ENCODE results near the gene CREG2. TPM values are rescaled to one million over a fixed set of nuclear protein-coding genes. Genes with fewer than 3 reads are reported as not detected.

The CREG2 gene
- total RNA-seq, 1 experiment from 2014 or later, result not detected

GRCh38 chr2:101432411-101433181, 45.3 kb upstream of the CREG2 start:
- intact Hi-C loops (cut with micrococcal nuclease), result loop anchor here (5.0 kb wide), 1 partner anchor 45 kb away; the partner anchor contains the start of gene RFX8
- H3K9me3 Mint-ChIP-seq (ENCODE audit: unreplicated experiment), result no peaks in the 10 kb centered on the region
- H3K4me3 Mint-ChIP-seq (ENCODE audit: unreplicated experiment), result no peak overlapping the region
- H3K27me3 Mint-ChIP-seq (ENCODE audit: insufficient read depth, unreplicated experiment), result no peaks in the 10 kb centered on the region
- no TSS peak for BruUV-seq (replicated peaks)
- ChIA-PET CTCF (interaction anchor here (0.6 kb wide), 1 partner anchor 574 kb away, joined by 3 read pairs; no protein-coding TSS in a partner anchor), POLR2A (interaction anchor here (0.6 kb wide), 1 partner anchor 266 kb away, joined by 3 read pairs; no protein-coding TSS in a partner anchor)
- no peaks in the 10 kb centered on the region for H3K4me1 Mint-ChIP-seq (ENCODE audit: insufficient read depth, unreplicated experiment)
- no peak for DNase-seq (ENCODE audit: unreplicated experiment)
- no peaks in the 10 kb centered on the region for H3K36me3 Mint-ChIP-seq (ENCODE audit: insufficient read depth, unreplicated experiment)
- no peak overlapping the region for H3K27ac Mint-ChIP-seq (ENCODE audit: low read depth, unreplicated experiment)
- no peak for TF ChIP-seq CTCF (IDR thresholded peaks at IDR 0.05; ENCODE audit: unreplicated experiment)

- no peak overlapping the region for H3K27ac Mint-ChIP-seq (ENCODE audit: low read depth, unreplicated experiment)
- H3K36me3 Mint-ChIP-seq (ENCODE audit: insufficient read depth, unreplicated experiment), result no peaks in the 10 kb centered on the region
- DNase-seq (ENCODE audit: unreplicated experiment), result no peak
- ChIA-PET CTCF (interaction anchor here (0.6 kb wide), 1 partner anchor 12 kb away, joined by 4 read pairs; no protein-coding TSS in a partner anchor), POLR2A (no interaction called here)
- H3K4me1 Mint-ChIP-seq (ENCODE audit: insufficient read depth, unreplicated experiment), result no peaks in the 10 kb centered on the region
- intact Hi-C loops (cut with micrococcal nuclease), result loop anchor here (5.0 kb wide), 1 partner anchor 46 kb away; the partner anchor contains the start of gene RFX8
- no peaks in the 10 kb centered on the region for H3K27me3 Mint-ChIP-seq (ENCODE audit: insufficient read depth, unreplicated experiment)
- no TSS peak for BruUV-seq (replicated peaks)
- TF ChIP-seq CTCF (IDR thresholded peaks at IDR 0.05; ENCODE audit: unreplicated experiment), result no peak
- H3K9me3 Mint-ChIP-seq (ENCODE audit: unreplicated experiment), result no peaks in the 10 kb centered on the region
- H3K4me3 Mint-ChIP-seq (ENCODE audit: unreplicated experiment), result no peak overlapping the region
Measured at GRCh38 chr2:101431486-101431885, 44.2 kb upstream of the CREG2 start.

GRCh38 chr2:101430156-101430555, 42.9 kb upstream of the CREG2 start:
- no peak for DNase-seq (ENCODE audit: unreplicated experiment)
- Mint-ChIP-seq H3K27ac (ENCODE audit: low read depth, unreplicated experiment) (no peak overlapping the region), H3K27me3 (ENCODE audit: insufficient read depth, unreplicated experiment) (no peaks in the 10 kb centered on the region), H3K36me3 (ENCODE audit: insufficient read depth, unreplicated experiment) (no peaks in the 10 kb centered on the region), H3K9me3 (ENCODE audit: unreplicated experiment) (no peaks in the 10 kb centered on the region), H3K4me1 (ENCODE audit: insufficient read depth, unreplicated experiment) (no peaks in the 10 kb centered on the region), H3K4me3 (ENCODE audit: unreplicated experiment) (no peak overlapping the region)
- TF ChIP-seq CTCF (IDR thresholded peaks at IDR 0.05; ENCODE audit: unreplicated experiment), result no peak
- ChIA-PET CTCF (no interaction called here), POLR2A (no interaction called here)
- intact Hi-C loops (cut with micrococcal nuclease), result loop anchor here (5.0 kb wide), 1 partner anchor 47 kb away; the partner anchor contains the start of gene RFX8
- no TSS peak for BruUV-seq (replicated peaks)

- POLR2A ChIA-PET, result interaction anchor here (1.6 kb wide), 1 partner anchor 16 kb away, joined by 3 read pairs; no protein-coding TSS in a partner anchor
- Mint-ChIP-seq H3K27me3 (ENCODE audit: insufficient read depth, unreplicated experiment) (no peaks in the 10 kb centered on the region), H3K4me3 (ENCODE audit: unreplicated experiment) (no peak overlapping the region), H3K36me3 (ENCODE audit: insufficient read depth, unreplicated experiment) (no peaks in the 10 kb centered on the region), H3K4me1 (ENCODE audit: insufficient read depth, unreplicated experiment) (no peaks in the 10 kb centered on the region), H3K27ac (ENCODE audit: low read depth, unreplicated experiment) (no peak overlapping the region), H3K9me3 (ENCODE audit: unreplicated experiment) (no peaks in the 10 kb centered on the region)
- intact Hi-C loops (cut with micrococcal nuclease), result no loop called here
- BruUV-seq (replicated peaks), result no TSS peak
- CTCF ChIA-PET, result interaction anchor here (1.6 kb wide), 1 partner anchor 10 kb away, joined by 6 read pairs; no protein-coding TSS in a partner anchor
- no peak for TF ChIP-seq CTCF (IDR thresholded peaks at IDR 0.05; ENCODE audit: unreplicated experiment)
- DNase-seq (ENCODE audit: unreplicated experiment), result no peak
Measured at GRCh38 chr2:101429453-101429852, 42.1 kb upstream of the CREG2 start.
